GDM1 (cell line): ENCODE measurements around the gene TGFB1.

Source experiments
- DNase-seq: peaks from one replicate; lab custom pipeline; 2025; lab: John Stamatoyannopoulos, UW

Gene TGFB1

GRCh38 chr19:41341669-41342490 is 11.8 kb downstream of the TGFB1 start:
- peak; percentile 45 for DNase-seq

- DNase-seq: no peak
Measured at GRCh38 chr19:41339936-41340335, 13.8 kb downstream of the TGFB1 start.

GRCh38 chr19:41335467-41335866 is 18.3 kb downstream of the TGFB1 start:
- DNase-seq: no peak

GRCh38 chr19:41334793-41335192 is 18.9 kb downstream of the TGFB1 start:
- DNase-seq: peak; percentile 21

GRCh38 chr19:41332468-41332867 is 21.3 kb downstream of the TGFB1 start:
- no peak for DNase-seq

GRCh38 chr19:41332000-41332399 is 21.7 kb downstream of the TGFB1 start:
- no peak for DNase-seq

GRCh38 chr19:41330946-41331678 is 22.6 kb downstream of the TGFB1 start:
- no peak for DNase-seq

- no peak for DNase-seq
Measured at GRCh38 chr19:41330481-41330880, 23.2 kb downstream of the TGFB1 start.

GRCh38 chr19:41328842-41329225 is 24.9 kb downstream of the TGFB1 start:
- DNase-seq: peak; percentile 66

GRCh38 chr19:41328157-41328841 is 25.4 kb downstream of the TGFB1 start:
- peak; percentile 66 for DNase-seq

GRCh38 chr19:41327576-41328156 is 26.1 kb downstream of the TGFB1 start:
- DNase-seq: peak; percentile 95

- no peak for DNase-seq
Measured at GRCh38 chr19:41327076-41327575, 26.6 kb downstream of the TGFB1 start.

- no peak for DNase-seq
Measured at GRCh38 chr19:41325947-41326706, 27.6 kb downstream of the TGFB1 start.

- no peak for DNase-seq
Measured at GRCh38 chr19:41325640-41325946, 28.1 kb downstream of the TGFB1 start.

- DNase-seq: no peak
Measured at GRCh38 chr19:41324921-41325639, 28.6 kb downstream of the TGFB1 start.

GRCh38 chr19:41324231-41324702 is 29.5 kb downstream of the TGFB1 start:
- DNase-seq: no peak

GRCh38 chr19:41323430-41324125 is 30.1 kb downstream of the TGFB1 start:
- DNase-seq: peak; percentile 88

- DNase-seq: no peak
Measured at GRCh38 chr19:41323023-41323422, 30.7 kb downstream of the TGFB1 start.

- DNase-seq: no peak
Measured at GRCh38 chr19:41322451-41322850, 31.3 kb downstream of the TGFB1 start.

GRCh38 chr19:41321600-41322270 is 32.0 kb downstream of the TGFB1 start:
- DNase-seq: no peak
